ENCODE measurements around the gene OR52D1. TPM values are rescaled to one million over a fixed set of nuclear protein-coding genes. Genes with fewer than 3 reads are reported as not detected.
A peak's percentile ranks its signal among the peaks of the same experiment; 100 is the strongest.

The OR52D1 gene
- total RNA-seq, 4 donors from 2014 or later = not detected

DNA sequence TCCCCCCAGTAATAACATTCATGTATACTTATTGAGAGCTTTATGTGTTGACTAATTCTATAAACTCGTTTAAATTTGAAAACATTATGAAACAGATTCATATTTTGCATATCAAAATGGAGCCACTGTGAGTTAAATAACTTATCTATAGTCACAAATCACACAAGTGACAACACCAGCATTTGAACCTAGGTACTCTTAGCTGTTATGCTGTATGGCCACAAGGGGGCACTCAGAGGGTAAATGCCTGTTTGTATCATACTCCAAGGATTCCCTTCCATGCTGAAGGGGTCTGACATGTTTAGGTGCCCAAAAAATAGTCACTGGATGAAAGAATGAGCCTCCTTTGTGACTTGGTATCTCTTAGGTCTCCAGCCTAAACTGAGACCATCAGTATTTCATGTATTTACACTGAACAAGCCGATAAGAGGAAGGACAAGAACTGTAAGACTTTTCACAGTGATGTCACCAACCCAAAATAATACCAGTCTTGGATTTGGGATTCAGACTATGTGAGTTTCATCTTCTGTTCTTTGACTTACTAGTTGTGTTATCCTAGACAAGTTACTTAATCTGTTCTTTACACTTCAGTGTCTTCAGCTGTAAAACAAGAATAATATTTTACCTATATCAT lies 12.2 kb upstream of the OR52D1 start:
- no peak overlapping the region for H3K27ac ChIP-seq
- no peak overlapping the region for H3K4me3 ChIP-seq
- no peaks in the 10 kb centered on the region for H3K36me3 ChIP-seq
- H3K4me1 ChIP-seq = no peaks in the 10 kb centered on the region
- in situ Hi-C loops (cut with MboI; ENCODE audit: low sequenced_read_pairs in 4 of 4) = loop anchor here in 2 of 4 donors (10.0 to 25.0 kb wide), 2 partner anchors 328 to 336 kb away; partner anchors contain the start of gene OR52N2 (in 2 of the 2)
- H3K27me3 ChIP-seq = no peaks in the 10 kb centered on the region
- DNase-seq (no peak), ATAC-seq (no peak)
- TF ChIP-seq POLR2A (IDR thresholded peaks at IDR 0.05) = no peak
- TF ChIP-seq, protein P1, sequence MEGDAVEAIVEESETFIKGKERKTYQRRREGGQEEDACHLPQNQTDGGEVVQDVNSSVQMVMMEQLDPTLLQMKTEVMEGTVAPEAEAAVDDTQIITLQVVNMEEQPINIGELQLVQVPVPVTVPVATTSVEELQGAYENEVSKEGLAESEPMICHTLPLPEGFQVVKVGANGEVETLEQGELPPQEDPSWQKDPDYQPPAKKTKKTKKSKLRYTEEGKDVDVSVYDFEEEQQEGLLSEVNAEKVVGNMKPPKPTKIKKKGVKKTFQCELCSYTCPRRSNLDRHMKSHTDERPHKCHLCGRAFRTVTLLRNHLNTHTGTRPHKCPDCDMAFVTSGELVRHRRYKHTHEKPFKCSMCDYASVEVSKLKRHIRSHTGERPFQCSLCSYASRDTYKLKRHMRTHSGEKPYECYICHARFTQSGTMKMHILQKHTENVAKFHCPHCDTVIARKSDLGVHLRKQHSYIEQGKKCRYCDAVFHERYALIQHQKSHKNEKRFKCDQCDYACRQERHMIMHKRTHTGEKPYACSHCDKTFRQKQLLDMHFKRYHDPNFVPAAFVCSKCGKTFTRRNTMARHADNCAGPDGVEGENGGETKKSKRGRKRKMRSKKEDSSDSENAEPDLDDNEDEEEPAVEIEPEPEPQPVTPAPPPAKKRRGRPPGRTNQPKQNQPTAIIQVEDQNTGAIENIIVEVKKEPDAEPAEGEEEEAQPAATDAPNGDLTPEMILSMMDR (IDR thresholded peaks at IDR 0.05 in 4 of 5, conservative IDR thresholded peaks at IDR 0.05 in 1 of 5) = peak in 4 of 5 experiments; percentile 24 to 66 (median 42)
- H3K9me3 ChIP-seq = no peaks in the 10 kb centered on the region
- intact Hi-C loops (cut with DNase I; ENCODE audit: low total_unique reads) = loop anchor here (5.0 kb wide), 1 partner anchor 876 kb away; no protein-coding TSS in a partner anchor

DNA sequence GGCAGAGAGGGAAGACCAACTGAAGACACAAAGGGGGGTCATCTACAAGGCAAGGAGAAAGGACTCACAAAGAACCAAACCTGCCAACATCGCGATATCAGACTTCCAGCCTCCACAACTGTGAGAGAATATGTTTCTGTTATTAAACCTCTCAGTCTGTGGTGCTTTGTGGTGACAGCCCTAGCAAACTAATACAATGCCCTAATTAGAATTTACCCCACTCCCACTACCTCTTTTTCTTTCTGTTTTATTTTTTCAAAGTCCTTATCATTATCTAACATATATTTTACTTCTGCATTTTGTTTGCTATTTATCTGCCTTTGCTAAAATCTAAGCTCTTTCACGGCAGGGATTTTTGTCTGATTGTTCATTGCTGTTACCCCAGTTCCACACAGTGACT lies 2.5 kb upstream of the OR52D1 start:
- Histone ChIP-seq H3K4me3 (no peak overlapping the region), H3K4me1 (no peaks in the 10 kb centered on the region), H3K27ac (no peak overlapping the region), H3K27me3 (no peaks in the 10 kb centered on the region), H3K36me3 (no peaks in the 10 kb centered on the region), H3K9me3 (no peaks in the 10 kb centered on the region)
- ATAC-seq (no peak), DNase-seq (no peak)
- in situ Hi-C loops (cut with MboI; ENCODE audit: low sequenced_read_pairs in 4 of 4) = loop anchor here in 2 of 4 donors (10.0 to 25.0 kb wide), 2 partner anchors 319 to 326 kb away; partner anchors contain the start of gene OR52N2 (in 2 of the 2)
- intact Hi-C loops (cut with DNase I; ENCODE audit: low total_unique reads) = no loop called here
- no peak for TF ChIP-seq POLR2A (IDR thresholded peaks at IDR 0.05)
- TF ChIP-seq, protein P1 (IDR thresholded peaks at IDR 0.05 in 4 of 5, conservative IDR thresholded peaks at IDR 0.05 in 1 of 5) = no peak

DNA sequence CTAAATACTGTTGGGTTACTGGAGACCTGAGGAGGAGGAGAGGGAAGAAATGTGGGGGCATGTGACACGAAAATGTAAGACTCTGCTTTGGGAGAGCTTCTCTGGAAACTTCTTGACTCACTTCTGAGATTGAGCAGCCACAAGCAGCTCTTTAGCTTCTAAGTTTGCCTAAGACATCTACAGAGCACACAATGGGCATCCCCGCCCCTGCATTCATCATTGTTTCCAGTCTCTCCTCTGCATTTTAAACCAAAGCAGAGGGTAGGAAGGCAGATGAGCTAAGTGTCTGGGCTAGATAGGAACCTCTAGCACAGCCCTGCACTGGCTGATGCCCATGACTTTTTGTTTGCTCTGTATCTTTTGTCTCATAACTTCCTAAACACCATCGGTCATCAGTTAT lies 2.1 kb upstream of the OR52D1 start:
- no peak for DNase-seq
- TF ChIP-seq, protein P1 (IDR thresholded peaks at IDR 0.05 in 4 of 5, conservative IDR thresholded peaks at IDR 0.05 in 1 of 5) = no peak
- no peak for TF ChIP-seq POLR2A (IDR thresholded peaks at IDR 0.05)
- H3K27ac ChIP-seq = no peak overlapping the region
- no peaks in the 10 kb centered on the region for H3K27me3 ChIP-seq
- no peak for ATAC-seq
- H3K36me3 ChIP-seq = no peaks in the 10 kb centered on the region
- no peaks in the 10 kb centered on the region for H3K4me1 ChIP-seq
- in situ Hi-C loops (cut with MboI; ENCODE audit: low sequenced_read_pairs in 4 of 4) = loop anchor here in 2 of 4 donors (10.0 to 25.0 kb wide), 2 partner anchors 318 to 326 kb away; partner anchors contain the start of gene OR52N2 (in 2 of the 2)
- no peaks in the 10 kb centered on the region for H3K9me3 ChIP-seq
- H3K4me3 ChIP-seq = no peak overlapping the region
- intact Hi-C loops (cut with DNase I; ENCODE audit: low total_unique reads) = no loop called here

DNA sequence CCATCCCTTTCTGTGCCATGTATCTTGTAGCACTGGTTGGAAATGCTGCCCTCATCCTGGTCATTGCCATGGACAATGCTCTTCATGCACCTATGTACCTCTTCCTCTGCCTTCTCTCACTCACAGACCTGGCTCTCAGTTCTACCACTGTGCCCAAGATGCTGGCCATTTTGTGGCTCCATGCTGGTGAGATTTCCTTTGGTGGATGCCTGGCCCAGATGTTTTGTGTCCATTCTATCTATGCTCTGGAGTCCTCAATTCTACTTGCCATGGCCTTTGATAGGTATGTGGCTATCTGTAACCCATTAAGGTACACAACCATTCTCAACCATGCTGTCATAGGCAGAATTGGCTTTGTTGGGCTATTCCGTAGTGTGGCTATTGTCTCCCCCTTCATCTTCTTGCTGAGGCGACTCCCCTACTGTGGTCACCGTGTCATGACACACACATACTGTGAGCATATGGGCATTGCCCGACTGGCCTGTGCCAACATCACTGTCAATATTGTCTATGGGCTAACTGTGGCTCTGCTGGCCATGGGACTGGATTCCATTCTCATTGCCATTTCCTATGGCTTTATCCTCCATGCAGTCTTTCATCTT lies 414 bp downstream of the OR52D1 start:
- no peak for ATAC-seq
- intact Hi-C loops (cut with DNase I; ENCODE audit: low total_unique reads) (no loop called here), in situ Hi-C loops (cut with MboI; ENCODE audit: low sequenced_read_pairs in 4 of 4) (loop anchor here in 2 of 4 donors (10.0 to 25.0 kb wide), 2 partner anchors 316 to 323 kb away; partner anchors contain the start of gene OR52N2 (in 2 of the 2))
- Histone ChIP-seq H3K9me3 (no peaks in the 10 kb centered on the region), H3K4me1 (no peaks in the 10 kb centered on the region), H3K27ac (no peak overlapping the region), H3K36me3 (no peaks in the 10 kb centered on the region), H3K27me3 (no peaks in the 10 kb centered on the region), H3K4me3 (no peak overlapping the region)
- no peak for DNase-seq
- no peak for TF ChIP-seq POLR2A (IDR thresholded peaks at IDR 0.05)
- TF ChIP-seq, protein P1 (IDR thresholded peaks at IDR 0.05 in 4 of 5, conservative IDR thresholded peaks at IDR 0.05 in 1 of 5) = no peak
